H1 (cell line): ENCODE measurements around the gene MORN4. TPM values are rescaled to one million over a fixed set of nuclear protein-coding genes. Genes with fewer than 3 reads are reported as not detected.
A peak's percentile ranks its signal among the peaks of the same experiment; 100 is the strongest.

ENCODE experiments used
- CTCF ChIA-PET: fragments of 300-600 bp; sonication (Branson Sonifier 250); formaldehyde crosslinking; loops from one replicate; lab custom pipeline; 2021; ENCODE audit not compliant: partially characterized antibody; lab: Charles Lee
- POLR2A ChIA-PET: fragments of 300-600 bp; sonication (Branson Sonifier 250); formaldehyde crosslinking; loops from one replicate; lab custom pipeline; 2021; ENCODE audit warnings: inconsistent platforms; ENCODE audit not compliant: partially characterized antibody; lab: Charles Lee
- DNase-seq, 2 experiments: peaks; one replicate each; pipeline versions ENCODE4 v3.0.0 to v3.0.0-alpha.2; 2010 to 2022; ENCODE audit warnings: low spot score in 2 of 2, low read depth in 1 of 2, mixed read lengths in 1 of 2
- FAIRE-seq: peaks from 2 replicates; lab custom pipeline; 2011; peaks lifted over from hg19 to GRCh38; lab: Jason Lieb, UNC
- H2AFZ ChIP-seq: 2 replicates; pipeline ENCODE4 v1.8.1; 2012; ENCODE audit warnings: low read length, inconsistent platforms
- H2AK5ac ChIP-seq: 2 replicates; pipeline ENCODE4 v1.6.1; 2013; ENCODE audit warnings: low read depth, low read length
- H2BK120ac ChIP-seq: replicated peaks from 2 replicates; pipeline ENCODE3; 2013; ENCODE audit warnings: low read depth, low read length, inconsistent platforms
- H2BK12ac ChIP-seq: 2 replicates; pipeline ENCODE4 v1.6.1; 2013; ENCODE audit warnings: low read depth, low read length
- H2BK15ac ChIP-seq: 2 replicates; pipeline ENCODE4 v1.6.1; 2013; ENCODE audit warnings: low read length
- H2BK20ac ChIP-seq: 2 replicates; pipeline ENCODE4 v1.6.1; 2013; ENCODE audit warnings: low read length
- H2BK5ac ChIP-seq: 2 replicates; pipeline ENCODE4 v1.6.1; 2013; ENCODE audit warnings: low read depth, low read length
- H3K14ac ChIP-seq: 2 replicates; pipeline ENCODE4 v1.6.1; 2013; ENCODE audit warnings: inconsistent platforms; ENCODE audit not compliant: insufficient read length
- H3K18ac ChIP-seq: 2 replicates; pipeline ENCODE4 v1.6.1; 2013; ENCODE audit warnings: low read length; ENCODE audit errors: extremely low read depth
- H3K23ac ChIP-seq: 2 replicates; pipeline ENCODE4 v1.6.1; 2013; ENCODE audit warnings: inconsistent platforms; ENCODE audit not compliant: insufficient read length
- H3K23me2 ChIP-seq: 2 replicates; pipeline ENCODE4 v1.6.1; 2013; ENCODE audit warnings: low read depth, low read length
- H3K27ac ChIP-seq: 2 replicates; pipeline ENCODE4 v1.6.1; 2011; ENCODE audit warnings: low read depth, low read length, inconsistent platforms
- H3K27me3 ChIP-seq, 4 experiments: replicated peaks in 1 of 4; 1 replicate in 1 of 4; 2 replicates in 3 of 4; pipeline versions ENCODE4 v1.6.1 to v1.8.1; 2011 to 2013; ENCODE audit warnings: low read length in 3 of 4, mild to moderate bottlenecking in 3 of 4, inconsistent platforms in 2 of 4, mixed read lengths in 2 of 4, moderate library complexity in 1 of 4; ENCODE audit not compliant: control insufficient read depth in 3 of 4, insufficient read depth in 3 of 4; ENCODE audit errors: extremely low read depth in 1 of 4
- H3K36me3 ChIP-seq, 4 experiments: 2 replicates each; pipeline versions ENCODE4 v1.6.1 to v1.8.1; 2011 to 2013; ENCODE audit warnings: mild to moderate bottlenecking in 4 of 4, low read length in 3 of 4, moderate library complexity in 2 of 4, control low read depth in 1 of 4, inconsistent platforms in 1 of 4; ENCODE audit not compliant: insufficient read depth in 4 of 4, control insufficient read depth in 2 of 4
- H3K4ac ChIP-seq: replicated peaks from 2 replicates; pipeline ENCODE3; 2013; ENCODE audit warnings: low read length, low read depth, mixed read lengths, inconsistent platforms; ENCODE audit not compliant: insufficient read length
- H3K4me1 ChIP-seq, 4 experiments: replicated peaks in 1 of 4; 1 replicate in 1 of 4; 2 replicates in 3 of 4; pipeline versions ENCODE4 v1.6.1 to v1.8.1; 2011 to 2013; ENCODE audit warnings: low read length in 3 of 4, inconsistent platforms in 2 of 4, mixed read lengths in 1 of 4; ENCODE audit not compliant: insufficient read depth in 4 of 4, control insufficient read depth in 3 of 4
- H3K4me2 ChIP-seq, 2 experiments: 2 replicates each; pipeline versions ENCODE4 v1.6.1 to v1.8.1; 2011 to 2013; ENCODE audit warnings: low read depth in 2 of 2, low read length in 2 of 2, control low read depth in 1 of 2, inconsistent platforms in 1 of 2, mild to moderate bottlenecking in 1 of 2; ENCODE audit not compliant: insufficient read depth in 1 of 2
- H3K4me3 ChIP-seq, 4 experiments: fragments of 200-600, 300-600 bp in 1 of 4; sonication (generic), shearing (Covaris generic), sonication (Bioruptor Twin) in 1 of 4; 2 replicates each; pipeline versions ENCODE4 v1.5.1 to v1.8.1; 2011 to 2016; ENCODE audit warnings: low read length in 4 of 4, low read depth in 3 of 4, control low read depth in 2 of 4, inconsistent platforms in 2 of 4, mild to moderate bottlenecking in 2 of 4, mixed read lengths in 1 of 4, moderate library complexity in 1 of 4; ENCODE audit not compliant: insufficient read depth in 2 of 4; ENCODE audit errors: extremely low read depth in 1 of 4
- H3K56ac ChIP-seq: replicated peaks from 2 replicates; pipeline ENCODE3; 2013; ENCODE audit warnings: low read depth, mild to moderate bottlenecking, mixed read lengths, low read length, inconsistent platforms; ENCODE audit not compliant: insufficient read length
- H3K79me1 ChIP-seq: 2 replicates; pipeline ENCODE4 v1.6.1; 2013; ENCODE audit warnings: low read depth, low read length, control low read depth
- H3K79me2 ChIP-seq, 2 experiments: 2 replicates each; pipeline versions ENCODE4 v1.6.1 to v1.8.1; 2012 to 2013; ENCODE audit warnings: low read length in 2 of 2, mild to moderate bottlenecking in 2 of 2, inconsistent platforms in 1 of 2; ENCODE audit not compliant: insufficient read depth in 2 of 2, control insufficient read depth in 1 of 2
- H3K9ac ChIP-seq, 4 experiments: replicated peaks in 1 of 4; 1 replicate in 1 of 4; 2 replicates in 3 of 4; pipeline versions ENCODE4 v1.6.1 to v1.8.1; 2011 to 2013; ENCODE audit warnings: low read depth in 3 of 4, low read length in 3 of 4, control low read depth in 2 of 4, mild to moderate bottlenecking in 2 of 4, moderate library complexity in 2 of 4, inconsistent platforms in 1 of 4; ENCODE audit errors: extremely low read depth in 1 of 4
- H3K9me3 ChIP-seq, 2 experiments: 2 replicates each; pipeline versions ENCODE4 v1.6.1 to v1.8.1; 2012 to 2013; ENCODE audit warnings: mild to moderate bottlenecking in 2 of 2, moderate library complexity in 2 of 2, control low read depth in 1 of 2, inconsistent platforms in 1 of 2, low read depth in 1 of 2, low read length in 1 of 2, mixed read lengths in 1 of 2; ENCODE audit not compliant: insufficient read depth in 2 of 2
- H4K20me1 ChIP-seq, 2 experiments: replicated peaks in 1 of 2; 2 replicates each; pipeline versions ENCODE3 to v1.8.1; 2011 to 2013; ENCODE audit warnings: inconsistent platforms in 2 of 2, low read length in 2 of 2, mild to moderate bottlenecking in 1 of 2; ENCODE audit not compliant: insufficient read depth in 2 of 2, control insufficient read depth in 1 of 2
- H4K5ac ChIP-seq: 2 replicates; pipeline ENCODE4 v1.6.1; 2013; ENCODE audit warnings: low read length, low read depth, mixed read lengths, inconsistent platforms; ENCODE audit not compliant: insufficient read length
- H4K8ac ChIP-seq: 2 replicates; pipeline ENCODE4 v1.8.0; 2013; ENCODE audit warnings: mild to moderate bottlenecking, moderate library complexity, low read length, inconsistent platforms; ENCODE audit not compliant: insufficient read depth; ENCODE audit errors: extremely low read depth
- H4K91ac ChIP-seq: replicated peaks from 2 replicates; pipeline ENCODE3; 2013; ENCODE audit warnings: low read length, mixed read lengths, inconsistent platforms; ENCODE audit not compliant: insufficient read length
- BCL11A ChIP-seq, 2 experiments: IDR thresholded peaks; one replicate each; pipeline ENCODE4 v1.6.1; 2011; ENCODE audit warnings: low read depth in 2 of 2, low read length in 2 of 2, mild to moderate bottlenecking in 2 of 2
- CTCF ChIP-seq, 3 experiments: IDR thresholded peaks; 1 replicate in 2 of 3; 2 replicates in 1 of 3; pipeline versions ENCODE4 v1.5.1 to v1.6.1; 2011; ENCODE audit warnings: low read length in 3 of 3, mild to moderate bottlenecking in 3 of 3, inconsistent platforms in 2 of 3, low read depth in 1 of 3, moderate library complexity in 1 of 3; ENCODE audit not compliant: insufficient read depth in 1 of 3; ENCODE audit errors: control extremely low read depth in 1 of 3
- FOSL1 ChIP-seq: IDR thresholded peaks from 2 replicates; pipeline ENCODE4 v1.6.1; 2011; ENCODE audit warnings: mild to moderate bottlenecking, low read depth, low read length, moderate library complexity; ENCODE audit not compliant: insufficient read depth
- POLR2A ChIP-seq, 2 experiments: IDR thresholded peaks; 1 replicate in 1 of 2; 2 replicates in 1 of 2; pipeline ENCODE4 v1.6.1; 2011; ENCODE audit warnings: low read depth in 2 of 2, low read length in 2 of 2, mild to moderate bottlenecking in 2 of 2; ENCODE audit errors: control extremely low read depth in 1 of 2
- POLR2AphosphoS5 ChIP-seq: IDR thresholded peaks from 2 replicates; pipeline ENCODE4 v1.6.1; 2011; ENCODE audit warnings: low read depth, low read length
- RAD21 ChIP-seq, 2 experiments: IDR thresholded peaks in 1 of 2; conservative IDR thresholded peaks in 1 of 2; 2 replicates each; pipeline ENCODE4 v1.6.1; 2011; ENCODE audit warnings: low read depth in 2 of 2, low read length in 2 of 2, improper control_type of control experiment in 1 of 2, inconsistent platforms in 1 of 2, mild to moderate bottlenecking in 1 of 2, moderate library complexity in 1 of 2
- SIN3A ChIP-seq, 2 experiments: IDR thresholded peaks in 1 of 2; conservative IDR thresholded peaks in 1 of 2; 2 replicates each; pipeline ENCODE4 v1.6.1; 2011 to 2012; ENCODE audit warnings: low read length in 2 of 2, improper control_type of control experiment in 1 of 2, low read depth in 1 of 2, mild to moderate bottlenecking in 1 of 2
- SP4 ChIP-seq: IDR thresholded peaks from 2 replicates; pipeline ENCODE4 v1.6.1; 2012; ENCODE audit warnings: low read length, inconsistent platforms
- WGBS, 2 experiments: shearing (Covaris generic) in 1 of 2; methylation state at CpG; one replicate each; pipeline versions ENCODE4 v1.1.6 to v1.1.7; 2013 to 2015; ENCODE audit warnings: low lambda C conversion rate in 2 of 2, mixed read lengths in 2 of 2, inconsistent platforms in 1 of 2, low coverage in 1 of 2, missing lambda C conversion rate in 1 of 2; ENCODE audit not compliant: insufficient replicate concordance in 2 of 2, insufficient coverage in 1 of 2, insufficient read length in 1 of 2; ENCODE audit errors: extremely low coverage in 1 of 2, missing lambda C conversion rate in 1 of 2; 5-methylcytosine and 5-hydroxymethylcytosine counted together
- polyA plus RNA-seq, 7 experiments: library from polyadenylated mRNA; depleted of rRNA in 3 of 7; stranded (reverse) in 5 of 7; unstranded in 2 of 7; fragments of >200 nt in 5 of 7; fragments of 200-250 nt in 2 of 7; gene quantifications; 1 replicate in 5 of 7; 2 replicates in 1 of 7; 4 replicates in 1 of 7; pipeline versions ENCODE4 v1.2.1 to v1.2.3, GENCODE V29; 2011 to 2013; ENCODE audit warnings: missing spikeins in 2 of 7, mixed read lengths in 2 of 7
- total RNA-seq: library from RNA; stranded (reverse); fragmentation: NEBNext Ultra II Directional; extraction: Animal tissue kit (Norgen Biotek cat#: 25700); gene quantifications from 2 replicates; pipeline ENCODE4 v1.2.1, GENCODE V29; 2021

The MORN4 gene
- total and polyA plus RNA-seq, 2 of the 8 experiments (the other 6 are each of a cell fraction or from before 2014, with no cell fraction given) = 13.6 to 22.0 TPM

DNA sequence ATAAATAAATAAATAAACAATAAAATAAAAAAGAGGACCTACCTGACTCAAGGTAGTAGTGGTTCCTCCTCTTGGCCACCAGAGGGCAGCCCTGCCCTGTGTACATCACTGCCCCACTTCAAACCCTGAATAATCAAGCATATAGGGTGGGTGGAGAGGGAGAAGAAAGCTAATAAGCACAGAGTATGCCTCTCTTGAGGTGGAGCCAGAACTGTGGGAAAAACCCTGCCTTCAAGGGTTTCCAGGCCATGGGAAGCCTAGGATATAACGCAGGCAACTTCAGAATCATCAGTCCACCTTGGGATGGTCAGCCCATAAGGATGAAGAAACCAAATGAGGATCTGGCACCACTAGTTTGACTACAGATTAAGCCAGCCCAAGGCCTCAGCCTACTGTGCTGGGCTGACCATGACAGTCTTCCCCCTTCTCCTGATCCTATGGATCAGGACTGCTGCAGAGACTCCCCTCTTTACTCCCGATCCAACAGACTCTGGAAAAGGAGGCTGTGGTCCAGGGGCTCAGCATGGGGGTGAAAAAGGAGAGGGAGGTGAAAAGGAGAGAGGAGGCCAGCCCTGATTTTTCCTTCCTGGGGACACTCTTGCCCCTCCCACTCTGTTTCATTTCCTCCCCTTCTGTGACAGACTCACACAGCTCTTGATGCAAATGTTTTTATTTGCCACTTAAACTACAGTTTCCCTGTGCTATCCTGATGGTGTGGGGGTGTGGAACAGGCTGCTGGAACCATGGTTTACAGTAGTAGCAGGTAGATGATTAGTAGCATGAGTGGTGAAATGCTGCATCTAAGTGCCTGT is 43.7 kb upstream of the MORN4 start:
- Histone ChIP-seq H2AK5ac (no peak overlapping the region), H3K9ac (peak overlapping the region in 1 of 4 experiments; percentile 32; a peak in 2 of 7 replicates), H3K4me1 (no peaks in the 10 kb centered on the region), H3K27ac (no peak overlapping the region), H4K5ac (no peak overlapping the region), H4K91ac (no peak overlapping the region), H3K56ac (no peak overlapping the region), H3K14ac (no peak overlapping the region), H3K79me2 (0 out of 4 replicates have a peak, but pooled peaks cover 0 to 2% of the 10 kb centered on the region in 2 experiments), H3K79me1 (no peaks in the 10 kb centered on the region), H4K8ac (no peak overlapping the region), H2BK120ac (no peak overlapping the region), H3K18ac (no peak overlapping the region), H2AFZ (no peak overlapping the region), H2BK5ac (no peak overlapping the region), H3K9me3 (no peaks in the 10 kb centered on the region), H3K23ac (no peak overlapping the region), H4K20me1 (peaks cover 0 to 2% of the 10 kb centered on the region in 2 experiments), H3K23me2 (no peaks in the 10 kb centered on the region), H2BK15ac (no peak overlapping the region), H3K4me2 (no peak overlapping the region), H3K4me3 (no peak overlapping the region), H3K36me3 (peaks cover 21 to 30% (median 26%) of the 10 kb centered on the region in 4 experiments), H3K4ac (no peak overlapping the region), H2BK12ac (no peak overlapping the region), H3K27me3 (no peaks in the 10 kb centered on the region), H2BK20ac (no peak overlapping the region)
- POLR2A ChIA-PET = interaction anchor here (0.6 to 2.6 kb wide), 10 partner anchors 10 to 1110 kb away, joined by 3 to 20 read pairs (median 3); partner anchors contain the start of genes AVPI1 and MARVELD1
- TF ChIP-seq SP4 = no peak
- no peak for TF ChIP-seq BCL11A (IDR thresholded peaks at IDR 0.05; ENCODE audit: low read depth in 2 of 2, low read length in 2 of 2)
- peak; percentile 84 to 85 for TF ChIP-seq RAD21 (IDR thresholded peaks at IDR 0.05 in 1 of 2, conservative IDR thresholded peaks at IDR 0.05 in 1 of 2; ENCODE audit: low read depth in 2 of 2, low read length in 2 of 2)
- peak; percentile 44; the same call in 1 of the 2 replicates for TF ChIP-seq POLR2AphosphoS5
- no peak for TF ChIP-seq SIN3A (conservative IDR thresholded peaks at IDR 0.05 in 1 of 2, IDR thresholded peaks at IDR 0.05 in 1 of 2; ENCODE audit: low read depth in 1 of 2, low read length in 2 of 2)
- TF ChIP-seq CTCF (IDR thresholded peaks at IDR 0.05; ENCODE audit: control extremely low read depth in 1 of 3, insufficient read depth in 1 of 3, low read depth in 1 of 3, low read length in 3 of 3) = peak; percentile 75 to 85 (median 77)
- TF ChIP-seq FOSL1 = no peak
- TF ChIP-seq POLR2A (IDR thresholded peaks at IDR 0.05; ENCODE audit: control extremely low read depth in 1 of 2, low read depth in 2 of 2, low read length in 2 of 2) = peak in 1 of 2 experiments; percentile 47; a peak in 1 of 3 replicates
- DNase-seq = peak in 1 of 2 experiments; percentile 55
- FAIRE-seq = no peak
- CTCF ChIA-PET = interaction anchor here (0.6 to 8.5 kb wide), 32 partner anchors 9 to 327 kb away, joined by 3 to 127 read pairs (median 4); partner anchors contain the start of genes ANKRD2, AVPI1, MARVELD1 and PI4K2A
- WGBS, 2 experiments = 91% methylated on average over 2 of the region's 2 CpGs; no CpG with 5 or more reads in 1 of the 2 experiments
